TTC549 (cell line): ENCODE measurements around the gene DHRS9.
"Not testable (repeated sequence)": the region's sequence is repeated elsewhere in the genome, so short reads cannot be mapped to it uniquely, and the experiment has no call there.

Experiments used
- FAIRE-seq: peaks from 2 replicates; lab custom pipeline; 2012; peaks lifted over from hg19 to GRCh38; lab: Jason Lieb, UNC

Gene DHRS9

GRCh38 chr2:169095621-169096105 lies 26.3 kb downstream of the DHRS9 start:
- no peak for FAIRE-seq

GRCh38 chr2:169104848-169105247 lies 35.5 kb downstream of the DHRS9 start:
- FAIRE-seq: no peak

GRCh38 chr2:169105476-169105875 lies 36.1 kb downstream of the DHRS9 start:
- no peak for FAIRE-seq

- FAIRE-seq: no peak
These were observed 36.8 kb downstream of the DHRS9 start for GRCh38 chr2:169106134-169106533.

GRCh38 chr2:169106563-169107545 lies 37.5 kb downstream of the DHRS9 start:
- FAIRE-seq: no peak

- no peak for FAIRE-seq
These were observed 38.3 kb downstream of the DHRS9 start for GRCh38 chr2:169107645-169108044.

- no peak for FAIRE-seq
These were observed 38.9 kb downstream of the DHRS9 start for GRCh38 chr2:169108099-169108884.

GRCh38 chr2:169109502-169110409 lies 40.4 kb downstream of the DHRS9 start:
- FAIRE-seq: peak; percentile 34

- FAIRE-seq: no peak
These were observed 41.1 kb downstream of the DHRS9 start for GRCh38 chr2:169110419-169110818.

GRCh38 chr2:169110916-169111315 lies 41.6 kb downstream of the DHRS9 start:
- FAIRE-seq: no peak

GRCh38 chr2:169112841-169113240 lies 43.5 kb downstream of the DHRS9 start:
- no peak for FAIRE-seq

- FAIRE-seq: no peak
These were observed 44.7 kb downstream of the DHRS9 start for GRCh38 chr2:169114056-169114455.

GRCh38 chr2:169116327-169116726 lies 47.0 kb downstream of the DHRS9 start:
- no peak for FAIRE-seq

- no peak for FAIRE-seq
These were observed 47.6 kb downstream of the DHRS9 start for GRCh38 chr2:169116993-169117392.

GRCh38 chr2:169118060-169118459 lies 48.7 kb downstream of the DHRS9 start:
- FAIRE-seq: no peak

GRCh38 chr2:169119123-169119760 lies 49.9 kb downstream of the DHRS9 start:
- no peak for FAIRE-seq

- FAIRE-seq: no peak
These were observed 50.5 kb downstream of the DHRS9 start for GRCh38 chr2:169119851-169120250.

- FAIRE-seq: no peak
These were observed 60.4 kb downstream of the DHRS9 start for GRCh38 chr2:169129703-169130243.

- FAIRE-seq: peak; percentile 66
These were observed 62.5 kb downstream of the DHRS9 start for GRCh38 chr2:169131587-169132512.

- FAIRE-seq: not testable (repeated sequence)
These were observed 64.9 kb downstream of the DHRS9 start for GRCh38 chr2:169134272-169134671.
